ENCODE data around the gene SYNJ2. TPM values are rescaled to one million over a fixed set of nuclear protein-coding genes. Genes with fewer than 3 reads are reported as not detected.

The SYNJ2 gene
- total RNA-seq, 1 experiment from 2014 or later, result 45.0 TPM

DNA sequence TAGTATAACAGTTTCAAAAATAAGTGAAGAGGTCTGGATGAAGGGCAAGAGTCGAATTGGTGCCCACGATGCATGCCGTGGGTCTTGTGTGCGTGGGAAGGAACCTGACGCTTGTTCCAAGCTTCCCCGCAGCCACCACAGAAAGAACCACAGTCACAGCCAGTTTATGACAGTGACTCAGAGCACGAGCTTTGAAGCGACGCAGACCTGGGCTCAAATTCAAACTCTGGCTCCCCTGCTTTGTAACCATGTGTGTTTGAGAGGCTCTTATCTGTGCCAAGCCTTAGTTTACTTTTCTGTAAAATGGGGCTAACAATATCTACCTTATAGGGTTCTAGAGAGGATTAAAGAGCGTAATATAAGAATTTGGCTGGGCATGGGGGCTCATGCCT, 65.5 kb downstream of the SYNJ2 start:
- Mint-ChIP-seq H3K9me3 (ENCODE audit: unreplicated experiment) (no peaks in the 10 kb centered on the region), H3K4me1 (ENCODE audit: low read depth, unreplicated experiment) (peaks cover 31% of the 10 kb centered on the region), H3K27me3 (ENCODE audit: insufficient read depth, unreplicated experiment) (no peaks in the 10 kb centered on the region), H3K27ac (ENCODE audit: unreplicated experiment) (no peak overlapping the region), H3K4me3 (ENCODE audit: unreplicated experiment) (no peak overlapping the region), H3K36me3 (ENCODE audit: insufficient read depth, unreplicated experiment) (peaks cover 54% of the 10 kb centered on the region)
- Histone ChIP-seq H3K36me3 (ENCODE audit: control insufficient read depth, insufficient read depth, low read length) (peaks cover 1% of the 10 kb centered on the region; the same call in 1 of the 2 replicates), H3K4me3 (ENCODE audit: low read depth, low read length) (no peak overlapping the region), H3K27me3 (replicated peaks; ENCODE audit: control insufficient read depth, insufficient read depth, low read length) (no peaks in the 10 kb centered on the region), H3K9me3 (no peaks in the 10 kb centered on the region), H3K4me1 (peaks cover 51% of the 10 kb centered on the region)
- no TSS peak for BruUV-seq (replicated peaks)
- DNase-seq, result no peak
- ChIA-PET CTCF (no interaction called here), POLR2A (no interaction called here)
- TF ChIP-seq CTCF (IDR thresholded peaks at IDR 0.05; ENCODE audit: insufficient read depth in 1 of 2, low read depth in 1 of 2, low read length in 1 of 2, severe bottlenecking in 1 of 2, unreplicated experiment in 1 of 2), result no peak
- intact Hi-C loops (cut with micrococcal nuclease; ENCODE audit: unreplicated experiment), result no loop called here

GRCh38 chr6:158047563-158048323, 66.1 kb downstream of the SYNJ2 start:
- no peaks in the 10 kb centered on the region; the same call in 1 of the 2 replicates for H3K36me3 ChIP-seq (ENCODE audit: control insufficient read depth, insufficient read depth, low read length)
- no peak overlapping the region for H3K4me3 Mint-ChIP-seq (ENCODE audit: unreplicated experiment)
- H3K36me3 Mint-ChIP-seq (ENCODE audit: insufficient read depth, unreplicated experiment), result peaks cover 54% of the 10 kb centered on the region
- no peaks in the 10 kb centered on the region for H3K27me3 Mint-ChIP-seq (ENCODE audit: insufficient read depth, unreplicated experiment)
- peaks cover 26% of the 10 kb centered on the region for H3K4me1 Mint-ChIP-seq (ENCODE audit: low read depth, unreplicated experiment)
- ChIA-PET CTCF (no interaction called here), POLR2A (no interaction called here)
- no peaks in the 10 kb centered on the region for H3K9me3 ChIP-seq
- H3K4me1 ChIP-seq, result peaks cover 45% of the 10 kb centered on the region
- no peaks in the 10 kb centered on the region for H3K27me3 ChIP-seq (replicated peaks; ENCODE audit: control insufficient read depth, insufficient read depth, low read length)
- DNase-seq, result no peak
- BruUV-seq (replicated peaks), result no TSS peak
- TF ChIP-seq CTCF (IDR thresholded peaks at IDR 0.05; ENCODE audit: insufficient read depth in 1 of 2, low read depth in 1 of 2, low read length in 1 of 2, severe bottlenecking in 1 of 2, unreplicated experiment in 1 of 2), result no peak
- H3K27ac Mint-ChIP-seq (ENCODE audit: unreplicated experiment), result no peak overlapping the region
- no peaks in the 10 kb centered on the region for H3K9me3 Mint-ChIP-seq (ENCODE audit: unreplicated experiment)
- intact Hi-C loops (cut with micrococcal nuclease; ENCODE audit: unreplicated experiment), result no loop called here
- no peak overlapping the region for H3K4me3 ChIP-seq (ENCODE audit: low read depth, low read length)

DNA sequence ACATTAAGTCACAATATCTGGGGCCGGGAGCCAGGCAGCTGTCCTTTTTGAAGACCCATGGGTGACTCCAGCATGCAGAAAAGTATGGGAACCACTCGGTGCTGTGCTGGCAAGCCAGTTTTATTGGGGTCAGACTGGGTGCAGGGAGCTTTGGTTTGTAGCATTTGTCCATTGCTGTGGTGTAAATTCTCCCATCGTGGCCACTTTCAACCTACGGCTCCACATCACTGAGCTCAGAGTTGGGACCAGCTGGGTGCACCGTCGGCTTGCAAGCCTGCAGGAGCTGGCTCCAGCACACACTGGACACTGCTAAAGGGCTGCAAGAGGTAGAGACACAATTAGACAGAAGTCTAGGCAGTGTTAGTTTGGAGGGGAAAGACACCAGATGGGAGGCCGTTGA, 66.9 kb downstream of the SYNJ2 start:
- Mint-ChIP-seq H3K27ac (ENCODE audit: unreplicated experiment) (no peak overlapping the region), H3K4me1 (ENCODE audit: low read depth, unreplicated experiment) (peaks cover 25% of the 10 kb centered on the region), H3K9me3 (ENCODE audit: unreplicated experiment) (no peaks in the 10 kb centered on the region), H3K27me3 (ENCODE audit: insufficient read depth, unreplicated experiment) (no peaks in the 10 kb centered on the region), H3K36me3 (ENCODE audit: insufficient read depth, unreplicated experiment) (peaks cover 50% of the 10 kb centered on the region), H3K4me3 (ENCODE audit: unreplicated experiment) (no peak overlapping the region)
- ChIA-PET CTCF (interaction anchor here (0.9 kb wide), 2 partner anchors 17 to 23 kb away, joined by 3 to 4 read pairs; no protein-coding TSS in a partner anchor), POLR2A (no interaction called here)
- intact Hi-C loops (cut with micrococcal nuclease; ENCODE audit: unreplicated experiment), result no loop called here
- Histone ChIP-seq H3K4me3 (ENCODE audit: low read depth, low read length) (no peak overlapping the region), H3K36me3 (ENCODE audit: control insufficient read depth, insufficient read depth, low read length) (no peaks in the 10 kb centered on the region; the same call in 1 of the 2 replicates), H3K27me3 (replicated peaks; ENCODE audit: control insufficient read depth, insufficient read depth, low read length) (no peaks in the 10 kb centered on the region), H3K9me3 (no peaks in the 10 kb centered on the region), H3K4me1 (peaks cover 36% of the 10 kb centered on the region)
- DNase-seq, result no peak
- no peak for TF ChIP-seq CTCF (IDR thresholded peaks at IDR 0.05; ENCODE audit: insufficient read depth in 1 of 2, low read depth in 1 of 2, low read length in 1 of 2, severe bottlenecking in 1 of 2, unreplicated experiment in 1 of 2)
- BruUV-seq (replicated peaks), result no TSS peak
